Activated naive CD8-positive, alpha-beta T cell treated with anti-CD3 and anti-CD28 coated beads, Interleukin-2, amount 10 ng/mL, durations not matched to agents 7 days and 5 days (primary cell): Measurements from ENCODE around the gene ANKRD27. TPM values are rescaled to one million over a fixed set of nuclear protein-coding genes. Genes with fewer than 3 reads are reported as not detected.
A peak's percentile ranks its signal among the peaks of the same experiment; 100 is the strongest.
"Not testable (repeated sequence)": the region's sequence is repeated elsewhere in the genome, so short reads cannot be mapped to it uniquely, and the experiment has no call there.

Experiments
- ATAC-seq: fragments of 150-1000 bp; cut with Tn5 transposase; one replicate; pipeline ENCODE4 v1.10.0; 2021; ENCODE audit warnings: low read depth, moderate library complexity
- POLR2A ChIA-PET: fragments of 350-600 bp; sonication (Branson Sonifier 250); formaldehyde crosslinking; loops from one replicate; lab custom pipeline; 2021; ENCODE audit warnings: antibody characterized with exemption; lab: Charles Lee
- DNase-seq: peaks from one replicate; pipeline ENCODE4 v3.0.0; 2021
- H3K27ac Mint-ChIP-seq: one replicate; pipeline ENCODE4 v1.8.0; 2022; ENCODE audit warnings: mild to moderate bottlenecking, mixed read lengths
- H3K27me3 Mint-ChIP-seq: one replicate; pipeline ENCODE4 v1.8.0; 2022; ENCODE audit warnings: mild to moderate bottlenecking, moderate library complexity, mixed read lengths
- H3K36me3 Mint-ChIP-seq: one replicate; pipeline ENCODE4 v1.8.0; 2021; ENCODE audit warnings: mild to moderate bottlenecking, mixed read lengths
- H3K4me1 Mint-ChIP-seq: one replicate; pipeline ENCODE4 v1.8.0; 2021; ENCODE audit warnings: mixed read lengths
- H3K4me3 Mint-ChIP-seq: one replicate; pipeline ENCODE4 v1.8.0; 2022; ENCODE audit warnings: mild to moderate bottlenecking, moderate library complexity, mixed read lengths
- H3K9me3 Mint-ChIP-seq: one replicate; pipeline ENCODE4 v1.8.0; 2021; ENCODE audit warnings: mixed read lengths
- total RNA-seq, 2 experiments: library from RNA; stranded (reverse); gene quantifications; one replicate each; pipeline ENCODE4 v1.2.3, GENCODE V29; 2021

ANKRD27 gene
- 10 to 100 TPM; 43.4 to 48.8 TPM for total RNA-seq

GRCh38 chr19:32674931-32675719 is at the start of gene ANKRD27:
TSS of gene ANKRD27 (minus strand) at chr19:32675180. CDS start at chr19:32659015, 16,165 bp downstream.
- Mint-ChIP-seq H3K9me3 (no peaks in the 10 kb centered on the region), H3K27ac (peak within 1 kb of the TSS; percentile 87), H3K36me3 (peaks cover 2% of the 10 kb centered on the region), H3K4me1 (peaks cover 24% of the 10 kb centered on the region), H3K27me3 (peaks cover 30% of the 10 kb centered on the region), H3K4me3 (peak within 1 kb of the TSS; percentile 93)
- ATAC-seq (peak; percentile 95), DNase-seq (peak; percentile 100)
- POLR2A ChIA-PET = interaction anchor here (0.6 to 1.5 kb wide), 6 partner anchors 10 to 270 kb away, joined by 3 to 5 read pairs (median 4); partner anchors contain the start of genes DPY19L3, NUDT19 and PDCD5

- peaks cover 2% of the 10 kb centered on the region for H3K27me3 Mint-ChIP-seq
- H3K36me3 Mint-ChIP-seq = no peaks in the 10 kb centered on the region
- H3K9me3 Mint-ChIP-seq = no peaks in the 10 kb centered on the region
- ATAC-seq (no peak), DNase-seq (no peak)
- POLR2A ChIA-PET = no interaction called here
- no peak overlapping the region for H3K4me3 Mint-ChIP-seq
- H3K27ac Mint-ChIP-seq = no peak overlapping the region
- no peaks in the 10 kb centered on the region for H3K4me1 Mint-ChIP-seq
Measured at GRCh38 chr19:32720936-32721250, 45.9 kb upstream of the ANKRD27 start.

- POLR2A ChIA-PET = no interaction called here
- peaks cover 1% of the 10 kb centered on the region for H3K36me3 Mint-ChIP-seq
Measured at GRCh38 chr19:32720216-32720935, 45.4 kb upstream of the ANKRD27 start.

GRCh38 chr19:32719611-32720059 is 44.7 kb upstream of the ANKRD27 start, which contains the start of gene TDRD12:
TSS of gene TDRD12 (plus strand) at chr19:32719767. CDS start at chr19:32720073, 306 bp downstream.
- POLR2A ChIA-PET = no interaction called here
- no peaks in the 10 kb centered on the region for H3K9me3 Mint-ChIP-seq

More at GRCh38 chr19:32720216-32720935, 45.4 kb upstream of the ANKRD27 start:
- H3K4me3 Mint-ChIP-seq = no peak overlapping the region
- ATAC-seq (no peak), DNase-seq (no peak)
- H3K27ac Mint-ChIP-seq = no peak overlapping the region
- peaks cover 2% of the 10 kb centered on the region for H3K27me3 Mint-ChIP-seq
- no peaks in the 10 kb centered on the region for H3K9me3 Mint-ChIP-seq
- no peaks in the 10 kb centered on the region for H3K4me1 Mint-ChIP-seq

GRCh38 chr19:32718286-32718685 is 43.3 kb upstream of the ANKRD27 start:
- H3K36me3 Mint-ChIP-seq = peaks cover 11% of the 10 kb centered on the region
- DNase-seq = no peak
- no peaks in the 10 kb centered on the region for H3K9me3 Mint-ChIP-seq
- POLR2A ChIA-PET = no interaction called here
- ATAC-seq = no peak
- no peaks in the 10 kb centered on the region for H3K4me1 Mint-ChIP-seq
- H3K27me3 Mint-ChIP-seq = no peaks in the 10 kb centered on the region
- no peak overlapping the region for H3K27ac Mint-ChIP-seq
- H3K4me3 Mint-ChIP-seq = no peak overlapping the region

More at GRCh38 chr19:32719611-32720059, 44.7 kb upstream of the ANKRD27 start, which contains the start of gene TDRD12:
- H3K36me3 Mint-ChIP-seq = peaks cover 8% of the 10 kb centered on the region
- H3K27ac Mint-ChIP-seq = no peak within 1 kb of the TSS
- H3K4me3 Mint-ChIP-seq = no peak within 1 kb of the TSS
- DNase-seq (no peak), ATAC-seq (no peak)
- H3K27me3 Mint-ChIP-seq = peaks cover 2% of the 10 kb centered on the region
- no peaks in the 10 kb centered on the region for H3K4me1 Mint-ChIP-seq

GRCh38 chr19:32717496-32717895 is 42.5 kb upstream of the ANKRD27 start:
- POLR2A ChIA-PET = no interaction called here
- no peak overlapping the region for H3K27ac Mint-ChIP-seq
- H3K36me3 Mint-ChIP-seq = peaks cover 16% of the 10 kb centered on the region
- ATAC-seq = no peak
- no peak overlapping the region for H3K4me3 Mint-ChIP-seq
- no peaks in the 10 kb centered on the region for H3K27me3 Mint-ChIP-seq
- no peaks in the 10 kb centered on the region for H3K4me1 Mint-ChIP-seq
- DNase-seq = no peak
- no peaks in the 10 kb centered on the region for H3K9me3 Mint-ChIP-seq

- peaks cover 17% of the 10 kb centered on the region for H3K36me3 Mint-ChIP-seq
- POLR2A ChIA-PET, DNase-seq, H3K27me3 Mint-ChIP-seq, H3K9me3 Mint-ChIP-seq, H3K4me1 Mint-ChIP-seq, ATAC-seq, H3K4me3 Mint-ChIP-seq, H3K27ac Mint-ChIP-seq: not testable (repeated sequence)
Measured at GRCh38 chr19:32716203-32716602, 41.2 kb upstream of the ANKRD27 start.

GRCh38 chr19:32711747-32712146 is 36.8 kb upstream of the ANKRD27 start:
- Mint-ChIP-seq H3K4me3 (no peak overlapping the region), H3K27ac (no peak overlapping the region), H3K27me3 (no peaks in the 10 kb centered on the region), H3K4me1 (peaks cover 8% of the 10 kb centered on the region), H3K36me3 (peaks cover 37% of the 10 kb centered on the region), H3K9me3 (no peaks in the 10 kb centered on the region)
- DNase-seq (no peak), ATAC-seq (no peak)
- POLR2A ChIA-PET = interaction anchor here (0.6 kb wide), 1 partner anchor 60 kb away, joined by 3 read pairs; no protein-coding TSS in a partner anchor

GRCh38 chr19:32709032-32709431 is 34.1 kb upstream of the ANKRD27 start:
- H3K27ac Mint-ChIP-seq = peak overlapping the region; percentile 64
- H3K4me1 Mint-ChIP-seq = peaks cover 8% of the 10 kb centered on the region
- H3K27me3 Mint-ChIP-seq = no peaks in the 10 kb centered on the region
- DNase-seq (no peak), ATAC-seq (no peak)
- H3K4me3 Mint-ChIP-seq = no peak overlapping the region
- POLR2A ChIA-PET = no interaction called here
- peaks cover 49% of the 10 kb centered on the region for H3K36me3 Mint-ChIP-seq
- peaks cover 3% of the 10 kb centered on the region for H3K9me3 Mint-ChIP-seq

- Mint-ChIP-seq H3K4me3 (no peak overlapping the region), H3K36me3 (peaks cover 53% of the 10 kb centered on the region), H3K9me3 (peaks cover 5% of the 10 kb centered on the region), H3K27ac (peak overlapping the region; percentile 64), H3K27me3 (no peaks in the 10 kb centered on the region), H3K4me1 (peaks cover 8% of the 10 kb centered on the region)
- DNase-seq = no peak
- peak; percentile 85 for ATAC-seq
- POLR2A ChIA-PET = interaction anchor here (0.7 kb wide), 1 partner anchor 34 kb away, joined by 4 read pairs; the partner anchor contains the start of gene ANKRD27
Measured at GRCh38 chr19:32708457-32708856, 33.5 kb upstream of the ANKRD27 start.

- Mint-ChIP-seq H3K36me3 (peaks cover 77% of the 10 kb centered on the region), H3K9me3 (peaks cover 14% of the 10 kb centered on the region), H3K4me1 (peaks cover 13% of the 10 kb centered on the region)
- H3K27ac Mint-ChIP-seq, H3K27me3 Mint-ChIP-seq, DNase-seq, ATAC-seq, POLR2A ChIA-PET, H3K4me3 Mint-ChIP-seq: not testable (repeated sequence)
Measured at GRCh38 chr19:32704006-32704405, 29.0 kb upstream of the ANKRD27 start.

GRCh38 chr19:32702010-32702409 is 27.0 kb upstream of the ANKRD27 start:
- POLR2A ChIA-PET = interaction anchor here (2.0 kb wide), 1 partner anchor 11 kb away, joined by 5 read pairs; the partner anchor contains the start of gene NUDT19
- ATAC-seq = no peak
- Mint-ChIP-seq H3K36me3 (peaks cover 87% of the 10 kb centered on the region), H3K9me3 (peaks cover 14% of the 10 kb centered on the region), H3K4me1 (peaks cover 15% of the 10 kb centered on the region), H3K27me3 (no peaks in the 10 kb centered on the region), H3K4me3 (no peak overlapping the region), H3K27ac (no peak overlapping the region)
- DNase-seq = no peak

- H3K4me1 Mint-ChIP-seq = peaks cover 23% of the 10 kb centered on the region
- peaks cover 14% of the 10 kb centered on the region for H3K9me3 Mint-ChIP-seq
- H3K27me3 Mint-ChIP-seq, DNase-seq, H3K27ac Mint-ChIP-seq, H3K4me3 Mint-ChIP-seq, ATAC-seq: not testable (repeated sequence)
- POLR2A ChIA-PET = interaction anchor here (0.8 to 2.0 kb wide), 2 partner anchors 9 to 50 kb away, joined by 5 read pairs; partner anchors contain the start of gene NUDT19
- H3K36me3 Mint-ChIP-seq = peaks cover 90% of the 10 kb centered on the region
Measured at GRCh38 chr19:32700129-32700528, 25.1 kb upstream of the ANKRD27 start.
